Muscle of arm (tissue), 12 donors: ENCODE measurements around the gene GNG4. TPM values are rescaled to one million over a fixed set of nuclear protein-coding genes. Genes with fewer than 3 reads are reported as not detected.
"Not testable (repeated sequence)": the region's sequence is repeated elsewhere in the genome, so short reads cannot be mapped to it uniquely, and the experiment has no call there.

Source experiments
- DNase-seq: peaks from one replicate; pipeline ENCODE4 v3.0.0-alpha.2; 2013
- polyA plus RNA-seq, 12 donors: library from polyadenylated mRNA; unstranded; fragments of 120-200 nt; gene quantifications; one replicate each; pipeline ENCODE4 v1.2.1, GENCODE V29; 2013; ENCODE audit not compliant: insufficient read length in 12 of 12

GNG4 gene
- polyA plus RNA-seq, 12 donors = 0.52 to 6.4 (median 1.1) TPM; not detected in 1

GRCh38 chr1:235625831-235626230 lies 23.8 kb downstream of the GNG4 start:
- no peak for DNase-seq

GRCh38 chr1:235625340-235625739 lies 24.2 kb downstream of the GNG4 start:
- no peak for DNase-seq

DNA sequence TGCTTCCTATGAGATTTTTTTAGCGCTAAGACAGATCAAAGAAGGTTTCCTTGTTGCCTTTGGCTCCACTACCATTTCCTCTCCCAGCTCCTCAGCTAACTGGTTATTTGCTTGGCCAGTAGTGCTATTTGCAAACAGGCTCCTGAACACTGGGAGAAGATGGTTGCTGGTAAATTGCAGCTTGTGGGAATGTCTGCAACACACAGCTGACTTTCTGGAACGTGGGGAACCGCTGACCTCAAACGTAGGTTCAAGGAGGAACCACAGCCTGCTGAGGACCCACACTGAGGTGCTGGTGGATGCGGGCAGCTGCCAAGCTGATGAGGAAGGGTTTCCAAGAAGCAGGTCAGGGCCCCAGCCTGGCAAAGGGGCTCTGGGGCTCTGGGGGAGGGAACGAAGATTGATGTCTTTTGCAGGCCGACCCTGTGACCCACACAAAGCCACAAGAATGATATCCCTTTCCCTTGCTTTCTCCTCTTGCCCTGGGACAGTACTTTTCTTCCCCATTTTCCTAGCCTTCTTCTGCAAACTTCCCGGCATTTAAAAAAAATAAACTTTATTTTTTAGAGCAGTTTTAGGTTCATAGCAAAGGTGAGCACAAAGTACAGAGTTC lies 24.8 kb downstream of the GNG4 start:
- no peak for DNase-seq

GRCh38 chr1:235622936-235623779 lies 26.4 kb downstream of the GNG4 start:
- no peak for DNase-seq

GRCh38 chr1:235619149-235619548 lies 30.4 kb downstream of the GNG4 start:
- not testable (repeated sequence) for DNase-seq

GRCh38 chr1:235617808-235618207 lies 31.8 kb downstream of the GNG4 start:
- no peak for DNase-seq

- no peak for DNase-seq
Observed at GRCh38 chr1:235617140-235617539, 32.4 kb downstream of the GNG4 start.

DNA sequence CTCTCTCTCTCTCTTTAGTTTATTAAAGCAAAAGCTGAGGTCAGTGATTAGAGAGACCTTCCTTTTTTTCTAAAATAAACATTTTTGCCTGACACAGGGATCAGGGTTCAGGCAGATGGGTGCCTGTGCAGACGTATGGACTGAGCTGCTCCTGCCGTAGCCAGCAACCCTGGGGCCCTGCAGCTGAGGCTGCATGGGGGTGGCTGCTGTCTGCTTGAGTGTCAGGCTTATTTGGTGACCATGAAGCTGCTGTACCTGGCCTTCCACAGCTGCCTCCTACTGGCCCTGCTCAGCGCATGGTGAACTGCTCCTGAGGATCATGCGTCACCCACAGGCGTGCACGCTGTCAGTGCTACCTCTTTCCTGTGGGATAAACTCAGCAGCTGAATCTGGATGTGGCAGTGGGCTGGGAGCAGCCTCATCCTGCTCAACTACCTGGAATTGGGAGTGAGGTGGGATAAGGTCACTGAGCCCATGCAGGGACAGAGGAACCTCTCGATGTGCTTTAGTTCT lies 35.1 kb downstream of the GNG4 start:
- DNase-seq = no peak

- DNase-seq = no peak
Observed at GRCh38 chr1:235613602-235614001, 36.0 kb downstream of the GNG4 start.

- no peak for DNase-seq
Observed at GRCh38 chr1:235612761-235613160, 36.8 kb downstream of the GNG4 start.

GRCh38 chr1:235610157-235610556 lies 39.4 kb downstream of the GNG4 start:
- DNase-seq = no peak

DNA sequence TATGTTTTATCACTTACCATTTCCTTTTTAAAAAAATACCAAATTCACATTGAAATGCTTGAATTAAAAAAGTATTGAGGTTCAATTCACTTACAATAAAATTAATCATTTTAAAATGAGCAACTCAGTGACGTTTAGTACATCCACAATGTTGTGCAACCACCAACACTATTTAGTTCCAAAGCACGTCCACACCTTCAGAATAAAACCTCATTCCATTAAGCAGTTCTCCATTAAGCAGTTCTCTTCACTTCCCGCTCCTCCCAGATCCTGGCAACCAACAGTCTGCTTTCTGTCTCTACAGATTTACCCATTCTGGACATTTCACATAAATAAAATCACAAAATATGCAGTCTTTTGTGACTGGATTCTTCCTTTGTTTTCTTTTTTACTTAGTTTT lies 41.3 kb downstream of the GNG4 start:
- DNase-seq = no peak

GRCh38 chr1:235607284-235607683 lies 42.3 kb downstream of the GNG4 start:
- DNase-seq = no peak

- DNase-seq = no peak
Observed at GRCh38 chr1:235601104-235601503, 48.5 kb downstream of the GNG4 start.

GRCh38 chr1:235599536-235599935 lies 50.0 kb downstream of the GNG4 start:
- no peak for DNase-seq

DNA sequence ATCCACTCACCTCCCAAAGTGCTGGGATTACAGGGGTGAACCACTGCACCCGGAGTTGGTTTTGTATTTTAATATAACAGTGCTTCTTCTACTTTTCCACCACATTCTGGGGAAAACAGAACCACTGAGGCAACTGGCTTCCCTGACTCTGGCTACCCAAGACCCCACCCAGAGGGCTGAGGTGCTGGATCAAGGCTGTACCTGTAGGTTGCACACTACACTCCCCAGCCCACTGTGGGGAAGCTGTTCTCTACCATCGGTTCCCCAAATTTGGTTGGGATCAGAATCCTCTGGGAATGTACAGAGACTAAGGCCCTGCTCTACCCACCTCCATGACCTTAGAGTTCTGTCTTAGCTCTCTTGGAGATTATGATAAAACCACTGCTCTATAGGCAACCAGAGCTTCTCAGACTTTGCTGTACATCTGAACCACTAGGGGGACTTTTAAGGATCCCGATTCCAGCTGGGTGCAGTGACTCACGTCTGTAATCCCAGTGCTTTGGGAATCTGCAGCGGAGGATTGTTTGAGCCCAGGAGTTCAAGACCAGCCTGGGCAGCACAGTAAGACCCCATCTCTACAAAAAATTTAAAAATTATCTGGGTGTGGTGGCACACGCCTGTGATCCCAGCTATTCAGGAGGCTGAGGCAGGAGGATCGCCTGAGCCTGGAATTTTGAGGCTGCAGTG lies 51.6 kb downstream of the GNG4 start:
- DNase-seq = no peak

GRCh38 chr1:235595079-235595478 lies 54.5 kb downstream of the GNG4 start:
- no peak for DNase-seq

DNA sequence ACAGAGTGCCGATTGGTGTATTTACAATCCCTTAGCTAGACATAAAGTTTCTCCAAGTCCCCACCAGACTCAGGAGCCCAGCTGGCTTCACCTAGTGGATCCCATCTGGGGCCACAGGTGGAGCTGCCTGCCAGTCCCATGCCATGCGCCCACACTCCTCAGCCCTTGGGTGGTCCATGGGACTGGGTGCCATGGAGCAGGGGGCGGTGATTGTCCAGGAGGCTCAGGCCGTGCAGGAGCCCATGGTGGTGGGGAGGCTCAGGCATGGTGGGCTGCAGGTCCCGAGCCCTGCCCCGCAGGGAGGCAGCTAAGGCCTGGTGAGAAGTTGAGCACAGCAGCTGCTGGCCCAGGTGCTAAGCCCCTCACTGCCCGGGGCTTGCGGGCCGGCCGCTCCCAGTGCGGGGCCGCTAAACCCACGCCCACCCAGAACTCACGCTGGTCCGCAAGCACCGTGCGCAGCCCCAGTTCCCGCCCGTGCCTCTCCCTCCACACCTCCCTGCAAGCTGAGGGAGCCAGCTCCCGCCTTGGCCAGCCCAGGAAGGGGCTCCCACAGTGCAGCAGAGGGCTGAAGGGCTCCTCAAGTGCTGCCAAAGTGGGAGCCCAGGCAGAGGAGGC lies 55.2 kb downstream of the GNG4 start:
- not testable (repeated sequence) for DNase-seq

DNA sequence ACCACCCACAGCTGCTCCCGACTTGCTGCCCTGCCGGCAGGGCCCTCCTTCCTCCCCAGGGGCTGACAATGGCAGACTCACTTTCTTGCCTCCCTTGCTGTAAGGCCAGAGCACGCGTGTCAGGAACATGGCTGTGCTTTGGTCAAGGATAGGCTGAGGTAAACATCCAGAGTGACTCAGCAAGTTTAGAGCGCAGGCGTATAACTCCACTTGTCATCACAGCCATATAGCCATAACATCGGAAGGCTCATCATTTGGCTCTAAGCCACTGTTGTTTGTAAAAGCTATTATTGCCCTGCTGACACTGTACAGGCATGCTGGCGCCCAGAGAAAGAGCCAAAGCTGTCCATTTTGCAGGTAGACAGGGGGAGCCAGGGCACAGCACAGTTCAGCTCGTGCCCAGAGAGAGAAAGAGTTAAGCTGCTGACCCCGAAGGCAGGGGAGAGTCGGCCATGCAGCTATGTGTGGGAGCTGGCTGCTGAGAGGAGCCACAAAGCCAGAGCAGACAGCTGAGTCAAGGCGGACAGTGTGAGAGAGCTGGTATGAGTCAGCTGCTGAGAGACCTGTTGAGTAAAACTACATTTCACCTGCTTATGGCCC lies 60.6 kb downstream of the GNG4 start:
- DNase-seq = no peak

DNA sequence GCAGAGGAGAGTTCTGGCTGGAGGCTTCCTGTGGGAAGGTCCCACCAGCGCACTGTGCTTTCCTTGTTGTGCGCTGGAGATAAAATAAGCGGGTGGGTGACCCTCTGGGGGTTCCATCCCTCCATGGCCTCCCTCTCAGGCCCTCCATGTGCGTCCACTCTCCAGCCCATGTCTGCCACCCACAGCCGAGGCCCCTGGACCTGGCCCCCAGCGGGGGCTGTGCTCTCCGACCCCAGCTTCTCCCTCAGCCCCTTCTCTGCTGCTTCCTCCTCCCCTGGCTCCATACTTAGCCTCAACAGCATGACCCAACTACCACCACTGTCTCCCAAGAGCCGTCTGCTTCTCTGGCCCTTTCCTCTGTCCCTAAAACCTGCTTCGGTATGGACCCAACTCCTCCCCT lies 61.4 kb downstream of the GNG4 start:
- no peak for DNase-seq

DNA sequence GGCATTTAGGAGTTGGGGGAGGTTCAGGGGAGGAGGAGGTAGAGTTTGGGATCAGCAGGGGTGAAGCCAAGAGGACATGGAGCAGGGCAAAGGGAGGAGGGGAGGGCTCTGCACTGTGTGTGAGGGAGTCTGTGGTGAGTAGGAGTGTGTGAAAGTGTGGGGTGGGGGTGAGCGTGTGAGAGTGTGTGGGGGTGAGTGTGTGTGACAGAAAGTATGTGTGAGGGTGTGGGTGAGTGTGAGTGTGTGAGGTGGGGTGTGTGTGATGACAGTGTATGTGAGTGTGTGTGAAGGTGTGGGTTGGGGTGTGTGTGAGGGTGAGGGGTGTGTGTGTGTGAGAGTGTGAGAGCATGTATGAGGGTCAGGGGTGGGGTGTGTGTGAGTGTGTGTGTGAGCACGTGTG lies 62.6 kb downstream of the GNG4 start:
- no peak for DNase-seq

- DNase-seq = no peak
Observed at GRCh38 chr1:235586413-235586812, 63.2 kb downstream of the GNG4 start.
